Progenitor cell of endocrine pancreas (in vitro differentiated cells): Measurements from ENCODE around the gene TEN1. TPM values are rescaled to one million over a fixed set of nuclear protein-coding genes. Genes with fewer than 3 reads are reported as not detected.

Experiments
- DNase-seq: peaks from one replicate; pipeline ENCODE4 v3.0.0; 2021; ENCODE audit warnings: low spot score; ENCODE audit not compliant: unreplicated experiment
- H3K27ac Mint-ChIP-seq: 2 replicates; pipeline ENCODE4 v1.8.0; 2021; ENCODE audit warnings: mild to moderate bottlenecking, moderate library complexity, mixed read lengths
- H3K27me3 Mint-ChIP-seq: 2 replicates; pipeline ENCODE4 v1.8.0; 2021; ENCODE audit warnings: mixed read lengths
- H3K36me3 Mint-ChIP-seq: 2 replicates; pipeline ENCODE4 v1.8.0; 2022; ENCODE audit warnings: mixed read lengths; ENCODE audit not compliant: insufficient read depth
- H3K4me1 Mint-ChIP-seq: 2 replicates; pipeline ENCODE4 v1.8.0; 2021; ENCODE audit warnings: low read depth, mixed read lengths
- H3K4me3 Mint-ChIP-seq: 2 replicates; pipeline ENCODE4 v1.8.0; 2021; ENCODE audit warnings: low read depth, mild to moderate bottlenecking, moderate library complexity, mixed read lengths
- H3K9me3 Mint-ChIP-seq: 2 replicates; pipeline ENCODE4 v1.8.0; 2021; ENCODE audit warnings: low read depth, mixed read lengths
- total RNA-seq: library from RNA; stranded (reverse); gene quantifications from 2 replicates; pipeline ENCODE4 v1.2.1, GENCODE V29; 2021
- TF ChIP-seq, protein P1 (sequence below): fragments of 200-600 bp; sonication (generic); IDR thresholded peaks from one replicate; pipeline ENCODE4 v1.5.0; 2021; ENCODE audit warnings: antibody characterized with exemption, mild to moderate bottlenecking; ENCODE audit not compliant: unreplicated experiment

The TEN1 gene
- total RNA-seq, 1 donor from 2014 or later = 19.8 TPM

DNA sequence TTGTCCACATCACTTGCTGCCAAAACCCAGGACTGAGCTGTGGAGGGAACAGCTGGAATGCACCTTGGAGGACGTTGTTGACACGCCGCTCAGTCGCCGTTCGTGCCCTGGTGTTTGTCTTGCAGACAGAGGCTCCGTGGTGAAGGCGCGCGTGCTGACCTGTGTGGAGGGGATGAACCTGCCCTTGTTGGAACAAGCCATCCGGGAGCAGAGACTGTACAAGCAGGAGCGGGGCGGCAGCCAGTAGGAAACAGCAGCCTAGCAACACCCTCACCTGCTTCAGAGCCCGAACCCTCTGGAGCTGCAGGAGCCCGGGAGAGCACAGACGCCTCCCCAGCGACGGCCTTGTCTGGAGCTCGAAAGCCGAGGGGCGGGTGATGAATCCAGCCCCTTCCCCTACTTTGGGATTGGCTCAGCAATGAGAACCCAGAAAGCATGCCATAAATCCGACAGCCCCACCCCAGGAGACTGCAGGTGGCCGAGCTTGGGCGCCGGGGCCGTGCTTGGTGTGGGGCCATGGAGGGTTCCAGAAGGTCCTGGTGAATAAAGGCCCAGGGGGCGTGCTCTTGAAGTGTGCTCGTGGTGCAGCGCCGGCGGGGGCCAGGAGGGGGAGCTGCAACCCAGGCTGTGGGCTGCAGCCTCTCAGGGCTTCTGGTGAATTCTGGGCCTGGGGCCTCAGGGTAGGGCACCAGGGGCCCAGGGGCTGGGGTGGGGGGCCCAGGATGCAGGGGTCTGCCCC, 21.1 kb downstream of the TEN1 start:
- no peaks in the 10 kb centered on the region for H3K9me3 Mint-ChIP-seq
- H3K4me1 Mint-ChIP-seq = peaks cover 14% of the 10 kb centered on the region
- H3K27me3 Mint-ChIP-seq = no peaks in the 10 kb centered on the region
- H3K4me3 Mint-ChIP-seq = no peak overlapping the region
- peak; percentile 50 for DNase-seq
- peaks cover 12% of the 10 kb centered on the region for H3K36me3 Mint-ChIP-seq
- no peak overlapping the region for H3K27ac Mint-ChIP-seq
- TF ChIP-seq, protein P1, sequence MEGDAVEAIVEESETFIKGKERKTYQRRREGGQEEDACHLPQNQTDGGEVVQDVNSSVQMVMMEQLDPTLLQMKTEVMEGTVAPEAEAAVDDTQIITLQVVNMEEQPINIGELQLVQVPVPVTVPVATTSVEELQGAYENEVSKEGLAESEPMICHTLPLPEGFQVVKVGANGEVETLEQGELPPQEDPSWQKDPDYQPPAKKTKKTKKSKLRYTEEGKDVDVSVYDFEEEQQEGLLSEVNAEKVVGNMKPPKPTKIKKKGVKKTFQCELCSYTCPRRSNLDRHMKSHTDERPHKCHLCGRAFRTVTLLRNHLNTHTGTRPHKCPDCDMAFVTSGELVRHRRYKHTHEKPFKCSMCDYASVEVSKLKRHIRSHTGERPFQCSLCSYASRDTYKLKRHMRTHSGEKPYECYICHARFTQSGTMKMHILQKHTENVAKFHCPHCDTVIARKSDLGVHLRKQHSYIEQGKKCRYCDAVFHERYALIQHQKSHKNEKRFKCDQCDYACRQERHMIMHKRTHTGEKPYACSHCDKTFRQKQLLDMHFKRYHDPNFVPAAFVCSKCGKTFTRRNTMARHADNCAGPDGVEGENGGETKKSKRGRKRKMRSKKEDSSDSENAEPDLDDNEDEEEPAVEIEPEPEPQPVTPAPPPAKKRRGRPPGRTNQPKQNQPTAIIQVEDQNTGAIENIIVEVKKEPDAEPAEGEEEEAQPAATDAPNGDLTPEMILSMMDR = peak; percentile 76

DNA sequence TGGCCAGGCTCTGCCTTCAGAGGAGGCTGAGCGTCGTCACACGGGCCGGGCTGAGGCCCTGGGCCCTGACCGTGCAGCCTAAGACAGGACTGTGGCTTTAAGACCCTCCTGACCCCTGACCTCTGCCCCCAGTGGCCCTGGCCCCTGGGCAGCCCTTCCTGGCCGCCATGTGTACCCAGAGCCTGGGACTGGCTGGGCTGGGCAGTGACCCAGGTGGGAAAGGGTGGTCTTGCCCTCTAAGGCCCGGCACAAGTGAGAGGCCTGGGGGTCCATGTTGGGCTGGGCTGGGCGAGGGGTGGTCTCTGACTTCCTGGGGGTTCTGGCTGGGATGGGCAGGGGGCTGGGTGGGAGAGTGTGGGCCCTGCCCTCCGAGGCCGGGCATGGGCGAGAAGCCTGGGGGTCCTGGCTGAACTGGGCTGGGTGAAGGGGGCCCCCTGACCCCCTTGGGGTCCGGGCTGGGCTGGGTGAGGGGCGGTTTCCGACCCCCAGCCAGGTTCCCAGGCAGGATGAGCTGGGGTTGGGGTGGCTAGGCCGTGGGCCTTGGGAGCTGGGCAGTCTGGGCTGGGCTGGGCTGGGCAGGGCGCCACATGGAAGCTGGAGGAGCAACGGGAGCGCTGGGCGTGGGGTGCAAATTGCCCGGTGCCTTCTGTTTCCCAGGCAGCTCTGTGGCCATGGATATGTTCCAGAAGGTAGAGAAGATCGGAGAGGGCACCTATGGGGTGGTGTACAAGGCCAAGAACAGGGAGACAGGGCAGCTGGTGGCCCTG, 21.9 kb downstream of the TEN1 start, which contains the start of gene CDK3:
Gene CDK3 (plus strand): TSS at position 101 of the 767 bp plus-strand sequence. CDS start 571 bp downstream, at position 672.
- no peak within 1 kb of the TSS for H3K4me3 Mint-ChIP-seq
- H3K4me1 Mint-ChIP-seq = peaks cover 14% of the 10 kb centered on the region
- no peaks in the 10 kb centered on the region for H3K9me3 Mint-ChIP-seq
- peaks cover 15% of the 10 kb centered on the region for H3K36me3 Mint-ChIP-seq
- H3K27ac Mint-ChIP-seq = no peak within 1 kb of the TSS
- TF ChIP-seq, protein P1 = peak; percentile 18
- H3K27me3 Mint-ChIP-seq = no peaks in the 10 kb centered on the region
- DNase-seq = no peak

DNA sequence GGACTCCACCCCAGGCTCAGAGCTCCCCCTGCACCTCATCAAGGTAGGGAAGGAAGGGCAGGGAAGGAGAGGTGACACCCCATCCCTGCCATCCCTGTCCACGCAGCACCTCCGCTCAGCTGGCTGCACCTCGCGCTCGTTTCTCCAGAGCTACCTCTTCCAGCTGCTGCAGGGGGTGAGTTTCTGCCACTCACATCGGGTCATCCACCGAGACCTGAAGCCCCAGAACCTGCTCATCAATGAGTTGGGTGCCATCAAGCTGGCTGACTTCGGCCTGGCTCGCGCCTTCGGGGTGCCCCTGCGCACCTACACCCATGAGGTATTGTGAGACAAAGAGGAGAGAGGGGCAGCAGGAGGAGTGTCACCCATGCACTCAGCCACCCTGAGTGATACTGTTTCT, 23.1 kb downstream of the TEN1 start:
- TF ChIP-seq, protein P1 = no peak
- H3K9me3 Mint-ChIP-seq = no peaks in the 10 kb centered on the region
- H3K36me3 Mint-ChIP-seq = peaks cover 12% of the 10 kb centered on the region
- peaks cover 11% of the 10 kb centered on the region for H3K4me1 Mint-ChIP-seq
- no peak overlapping the region for H3K27ac Mint-ChIP-seq
- H3K27me3 Mint-ChIP-seq = no peaks in the 10 kb centered on the region
- H3K4me3 Mint-ChIP-seq = no peak overlapping the region
- no peak for DNase-seq

DNA sequence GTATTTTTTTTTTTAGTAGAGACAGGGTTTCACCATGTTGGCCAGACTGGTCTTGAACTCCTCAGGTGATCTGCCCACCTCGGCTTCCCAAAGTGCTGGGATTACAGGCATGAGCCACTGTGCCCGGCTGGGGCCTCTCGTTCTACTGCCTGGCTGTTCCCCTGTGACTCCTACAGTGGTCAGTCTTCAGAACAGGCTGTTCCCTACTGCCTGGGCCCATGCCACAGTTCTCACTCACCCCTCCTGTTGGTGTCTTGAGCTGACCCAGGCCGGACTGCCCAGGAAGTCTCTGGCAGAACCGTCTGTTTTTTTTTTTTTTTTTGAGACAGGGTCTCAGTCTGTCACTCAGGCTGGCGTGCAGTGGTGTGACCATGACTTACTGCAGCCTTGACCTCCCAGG, 24.9 kb downstream of the TEN1 start:
- Mint-ChIP-seq H3K9me3 (no peaks in the 10 kb centered on the region), H3K4me3 (no peak overlapping the region), H3K4me1 (peaks cover 6% of the 10 kb centered on the region), H3K27ac (no peak overlapping the region), H3K36me3 (peaks cover 9% of the 10 kb centered on the region), H3K27me3 (no peaks in the 10 kb centered on the region)
- TF ChIP-seq, protein P1 = no peak
- DNase-seq = no peak

DNA sequence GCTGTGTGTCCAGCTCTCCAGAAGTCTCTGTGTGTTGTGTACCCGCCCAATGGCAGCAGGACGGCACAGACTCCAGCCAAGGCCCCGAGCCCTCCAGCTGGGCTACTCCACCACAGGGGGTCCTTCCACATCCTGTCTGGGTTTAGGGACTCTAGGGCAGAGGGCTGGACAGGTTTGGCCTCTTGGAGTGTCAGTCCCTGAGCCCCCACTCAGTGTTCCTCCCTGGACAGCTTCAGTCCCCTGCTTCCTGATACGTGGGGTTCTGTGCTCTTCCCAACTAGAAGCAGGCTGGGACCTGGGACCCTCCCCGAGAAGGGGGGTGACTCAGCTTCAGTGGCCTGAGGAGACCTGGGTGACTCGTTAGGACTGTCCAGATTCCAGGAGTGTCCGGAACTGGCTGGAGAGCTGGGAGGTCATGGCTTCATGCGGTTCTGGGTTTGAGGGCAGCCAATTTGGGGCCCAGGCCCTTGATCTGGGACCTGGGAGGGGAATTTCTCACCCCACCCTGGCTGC, 25.8 kb downstream of the TEN1 start:
- H3K27me3 Mint-ChIP-seq = no peaks in the 10 kb centered on the region
- H3K36me3 Mint-ChIP-seq = peaks cover 9% of the 10 kb centered on the region
- DNase-seq = no peak
- TF ChIP-seq, protein P1 = no peak
- peaks cover 6% of the 10 kb centered on the region for H3K4me1 Mint-ChIP-seq
- H3K27ac Mint-ChIP-seq = no peak overlapping the region
- H3K4me3 Mint-ChIP-seq = no peak overlapping the region
- H3K9me3 Mint-ChIP-seq = no peaks in the 10 kb centered on the region
